K562 (cell line): ENCODE data around the gene OTUB2. TPM values are rescaled to one million over a fixed set of nuclear protein-coding genes. Genes with fewer than 3 reads are reported as not detected.

ENCODE experiments used
- ATAC-seq: fragments of 200-7000 bp; cut with Tn5 transposase; 3 replicates; pipeline ENCODE4 v1.9.1; 2020; ENCODE audit warnings: moderate library complexity
- BruUV-seq: library from RNA; stranded (reverse); fragments of 400-500 nt; replicated peaks from 2 replicates; lab custom pipeline; 2021; lab: Mats Ljungman, UMichigan
- CTCF ChIA-PET: fragments of 300-600 bp; formaldehyde crosslinking; extraction: SDS; loops from one replicate; lab custom pipeline; 2021; ENCODE audit warnings: low intra/inter-chr PET ratio; lab: Yijun Ruan, JAX
- POLR2A ChIA-PET: fragments of 300-600, 350-650 bp; sonication (Branson Sonifier 250); formaldehyde crosslinking; extraction: SDS; loops from one replicate; lab custom pipeline; 2021; ENCODE audit warnings: antibody characterized with exemption, inconsistent platforms; lab: Yijun Ruan, JAX
- DNase-seq, 4 experiments: peaks; one replicate each; pipeline versions ENCODE4 v3.0.0 to v3.0.0-alpha.2; 2011 to 2018; ENCODE audit warnings: low spot score in 3 of 4, mixed read lengths in 3 of 4; ENCODE audit errors: extremely low read depth in 1 of 4
- FAIRE-seq: peaks from 2 replicates; lab custom pipeline; 2011; peaks lifted over from hg19 to GRCh38; lab: Jason Lieb, UNC
- H2AFZ ChIP-seq: 2 replicates; pipeline ENCODE4 v1.6.0; 2011; ENCODE audit warnings: low read depth, low read length, control low read depth, inconsistent platforms
- H3K27ac ChIP-seq: fragments of 200-600 bp; 3 replicates; pipeline ENCODE4 v1.8.0; 2011; ENCODE audit warnings: low read depth, mild to moderate bottlenecking, control low read depth, inconsistent platforms, low read length, moderate library complexity, mixed read lengths; ENCODE audit errors: extremely low read depth
- H3K27me3 ChIP-seq, 2 experiments: fragments of 300-600 bp in 1 of 2; 2 replicates in 1 of 2; 3 replicates in 1 of 2; pipeline versions ENCODE4 v1.6.0 to v1.8.0; 2011; ENCODE audit warnings: inconsistent platforms in 2 of 2, low read length in 2 of 2, mild to moderate bottlenecking in 1 of 2, mixed read lengths in 1 of 2, moderate library complexity in 1 of 2; ENCODE audit not compliant: control insufficient read depth in 2 of 2, insufficient read depth in 2 of 2
- H3K36me3 ChIP-seq: fragments of 300-600 bp; 3 replicates; pipeline ENCODE4 v1.8.0; 2011; ENCODE audit warnings: mild to moderate bottlenecking, low read length, inconsistent platforms; ENCODE audit not compliant: control insufficient read depth, insufficient read depth
- H3K4me1 ChIP-seq, 2 experiments: fragments of 200-600 bp in 1 of 2; replicated peaks in 1 of 2; 2 replicates in 1 of 2; 3 replicates in 1 of 2; pipeline versions ENCODE4 v1.5.1 to v1.8.0; 2011; ENCODE audit warnings: inconsistent platforms in 2 of 2, low read length in 2 of 2, mild to moderate bottlenecking in 1 of 2, mixed read lengths in 1 of 2, moderate library complexity in 1 of 2; ENCODE audit not compliant: control insufficient read depth in 2 of 2, insufficient read depth in 2 of 2
- H3K4me2 ChIP-seq: 2 replicates; pipeline ENCODE4 v1.6.1; 2011; ENCODE audit warnings: low read length, control low read depth, inconsistent platforms, mixed read lengths; ENCODE audit not compliant: insufficient read depth
- H3K4me3 ChIP-seq: fragments of 200-600 bp; sonication (generic), shearing (Covaris generic); 2 replicates; pipeline ENCODE4 v1.5.1; 2016; ENCODE audit warnings: control low read depth, inconsistent platforms
- H3K79me2 ChIP-seq: fragments of 200-600 bp; 3 replicates; pipeline ENCODE4 v1.8.0; 2011; ENCODE audit warnings: low read length, inconsistent platforms; ENCODE audit not compliant: control insufficient read depth, insufficient read depth
- H3K9ac ChIP-seq, 2 experiments: 2 replicates each; pipeline versions ENCODE4 v1.6.0 to v1.6.1; 2011; ENCODE audit warnings: low read depth in 2 of 2, low read length in 2 of 2, control low read depth in 1 of 2, inconsistent platforms in 1 of 2, mild to moderate bottlenecking in 1 of 2, mixed read lengths in 1 of 2; ENCODE audit not compliant: insufficient read depth in 1 of 2
- H3K9me1 ChIP-seq: one replicate; pipeline ENCODE4 v1.6.0; 2011; ENCODE audit warnings: inconsistent platforms, mild to moderate bottlenecking, low read length, moderate library complexity; ENCODE audit not compliant: control insufficient read depth, insufficient read depth
- H3K9me3 ChIP-seq: replicated peaks from 2 replicates; pipeline ENCODE4 v1.5.1; 2011; ENCODE audit warnings: low read depth, low read length, inconsistent platforms; ENCODE audit not compliant: control insufficient read depth, insufficient read depth
- H4K20me1 ChIP-seq: replicated peaks from 2 replicates; pipeline ENCODE4 v1.6.1; 2011; ENCODE audit warnings: low read length, inconsistent platforms, mixed read lengths; ENCODE audit not compliant: control insufficient read depth, insufficient read depth
- ARID1B ChIP-seq: fragments of 450-650 bp; IDR thresholded peaks from 2 replicates; pipeline ENCODE4 v1.6.1; 2016; ENCODE audit warnings: antibody characterized with exemption, mild to moderate bottlenecking, inconsistent platforms
- DDX20 ChIP-seq: fragments of 450-650 bp; IDR thresholded peaks from 2 replicates; pipeline ENCODE4 v1.6.1; 2016; ENCODE audit warnings: missing genetic modification characterization, low read depth, mild to moderate bottlenecking, missing compliant biosample characterization, moderate library complexity
- L3MBTL2 ChIP-seq: fragments of 450-650 bp; IDR thresholded peaks from 2 replicates; pipeline ENCODE4 v1.6.1; 2016; ENCODE audit warnings: mild to moderate bottlenecking, moderate library complexity
- NFIC ChIP-seq: fragments of 450-650 bp; IDR thresholded peaks from 2 replicates; pipeline ENCODE4 v1.6.1; 2017; ENCODE audit warnings: mild to moderate bottlenecking, inconsistent platforms
- ZNF75A ChIP-seq: fragments of 450-650 bp; formaldehyde crosslinking; IDR thresholded peaks from 2 replicates; pipeline ENCODE4 v1.4.0; 2020; ENCODE audit warnings: mild to moderate bottlenecking
- WGBS: fragments of 100-300 bp; shearing (Covaris generic); methylation state at CpG from one replicate; pipeline ENCODE4 v1.1.6; 2016; ENCODE audit warnings: low coverage, mixed read lengths; ENCODE audit not compliant: insufficient coverage; ENCODE audit errors: missing lambda C conversion rate; 5-methylcytosine and 5-hydroxymethylcytosine counted together
- in situ Hi-C: fragments of 300-500 bp; cut with MboI; formaldehyde crosslinking; loops from 4 replicates; pipeline ENCODE4 v1.15.0; 2018; ENCODE audit warnings: inconsistent platforms, mixed read lengths
- intact Hi-C: fragments of 100-400 bp; cut with micrococcal nuclease; formaldehyde crosslinking; loops from 2 replicates; pipeline ENCODE4 v1.14.2; 2022
- polyA plus RNA-seq, 8 experiments: library from polyadenylated mRNA; depleted of rRNA in 4 of 8; stranded (reverse) in 5 of 8; unstranded in 3 of 8; fragments of >200 nt; fragmentation: Nextera tagmentation in 2 of 8; fragmentation: Illumina TruSeq in 1 of 8; extraction: Ambion mirVana in 2 of 8; extraction: Trizol in 1 of 8; gene quantifications; 2 replicates each; pipeline versions ENCODE4 v1.2.1 to v1.2.3, GENCODE V29; 2011 to 2014; ENCODE audit warnings: inconsistent platforms in 1 of 8, missing spikeins in 1 of 8
- total RNA-seq, 7 experiments: library from RNA; depleted of rRNA in 6 of 7; stranded (reverse); fragments of >200 nt in 6 of 7; fragmentation: Illumina TruSeq in 2 of 7; extraction: Trizol in 2 of 7; gene quantifications; 2 replicates each; pipeline versions ENCODE4 v1.2.1 to v1.2.3, GENCODE V29; 2011 to 2021; ENCODE audit warnings: low replicate concordance in 1 of 7
- TF ChIP-seq, protein P1 (sequence below), 2 experiments: IDR thresholded peaks; 2 replicates each; pipeline ENCODE4 v1.6.1; 2011; ENCODE audit warnings: borderline replicate concordance in 1 of 2, control low read depth in 1 of 2, low read depth in 1 of 2, low read length in 1 of 2, mild to moderate bottlenecking in 1 of 2, mixed read lengths in 1 of 2, moderate library complexity in 1 of 2; ENCODE audit not compliant: insufficient read depth in 1 of 2, insufficient read length in 1 of 2, poor library complexity in 1 of 2, severe bottlenecking in 1 of 2; ENCODE audit errors: extremely low read depth in 1 of 2
- TF ChIP-seq, protein P2 (sequence below): sonication (generic); formaldehyde crosslinking; IDR thresholded peaks from 2 replicates; pipeline ENCODE4 v1.8.0; 2023; ENCODE audit warnings: missing genetic modification reagents, mild to moderate bottlenecking, borderline replicate concordance

OTUB2 gene
- total and polyA plus RNA-seq, 9 of the 15 experiments (the other 6 are each of a cell fraction or from before 2014, with no cell fraction given): 0.01 to 0.31 (median 0.11) TPM

- Histone ChIP-seq H3K79me2 (no peaks in the 10 kb centered on the region), H3K4me3 (no peak overlapping the region), H3K4me1 (no peaks in the 10 kb centered on the region), H3K27me3 (no peaks in the 10 kb centered on the region), H3K36me3 (peaks cover 95% of the 10 kb centered on the region), H3K9me1 (no peaks in the 10 kb centered on the region), H2AFZ (no peak overlapping the region), H4K20me1 (no peaks in the 10 kb centered on the region), H3K27ac (no peak overlapping the region), H3K9me3 (no peaks in the 10 kb centered on the region), H3K9ac (no peak overlapping the region), H3K4me2 (no peak overlapping the region)
- ChIA-PET CTCF (interaction anchor here (1.7 kb wide), 1 partner anchor 84 kb away, joined by 14 read pairs; no protein-coding TSS in a partner anchor), POLR2A (interaction anchor here (0.8 kb wide), 1 partner anchor 29 kb away, joined by 3 read pairs; the partner anchor contains the start of genes DDX24 and IFI27L1)
- intact Hi-C loops (no loop called here), in situ Hi-C loops (no loop called here)
- no TSS peak for BruUV-seq
- DNase-seq (no peak), FAIRE-seq (no peak), ATAC-seq (no peak)
- 83% methylated on average over 1 of the region's 1 CpG for WGBS
- TF ChIP-seq ZNF75A (CRISPR knock-in tag) (no peak), NFIC (no peak), ARID1B (no peak), L3MBTL2 (no peak), DDX20 (tag) (no peak)
- TF ChIP-seq, protein P1, sequence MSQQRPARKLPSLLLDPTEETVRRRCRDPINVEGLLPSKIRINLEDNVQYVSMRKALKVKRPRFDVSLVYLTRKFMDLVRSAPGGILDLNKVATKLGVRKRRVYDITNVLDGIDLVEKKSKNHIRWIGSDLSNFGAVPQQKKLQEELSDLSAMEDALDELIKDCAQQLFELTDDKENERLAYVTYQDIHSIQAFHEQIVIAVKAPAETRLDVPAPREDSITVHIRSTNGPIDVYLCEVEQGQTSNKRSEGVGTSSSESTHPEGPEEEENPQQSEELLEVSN (IDR thresholded peaks at IDR 0.05; ENCODE audit: borderline replicate concordance in 1 of 2, extremely low read depth in 1 of 2, insufficient read depth in 1 of 2, insufficient read length in 1 of 2, low read depth in 1 of 2, low read length in 1 of 2, poor library complexity in 1 of 2, severe bottlenecking in 1 of 2): no peak
- TF ChIP-seq, protein P2, sequence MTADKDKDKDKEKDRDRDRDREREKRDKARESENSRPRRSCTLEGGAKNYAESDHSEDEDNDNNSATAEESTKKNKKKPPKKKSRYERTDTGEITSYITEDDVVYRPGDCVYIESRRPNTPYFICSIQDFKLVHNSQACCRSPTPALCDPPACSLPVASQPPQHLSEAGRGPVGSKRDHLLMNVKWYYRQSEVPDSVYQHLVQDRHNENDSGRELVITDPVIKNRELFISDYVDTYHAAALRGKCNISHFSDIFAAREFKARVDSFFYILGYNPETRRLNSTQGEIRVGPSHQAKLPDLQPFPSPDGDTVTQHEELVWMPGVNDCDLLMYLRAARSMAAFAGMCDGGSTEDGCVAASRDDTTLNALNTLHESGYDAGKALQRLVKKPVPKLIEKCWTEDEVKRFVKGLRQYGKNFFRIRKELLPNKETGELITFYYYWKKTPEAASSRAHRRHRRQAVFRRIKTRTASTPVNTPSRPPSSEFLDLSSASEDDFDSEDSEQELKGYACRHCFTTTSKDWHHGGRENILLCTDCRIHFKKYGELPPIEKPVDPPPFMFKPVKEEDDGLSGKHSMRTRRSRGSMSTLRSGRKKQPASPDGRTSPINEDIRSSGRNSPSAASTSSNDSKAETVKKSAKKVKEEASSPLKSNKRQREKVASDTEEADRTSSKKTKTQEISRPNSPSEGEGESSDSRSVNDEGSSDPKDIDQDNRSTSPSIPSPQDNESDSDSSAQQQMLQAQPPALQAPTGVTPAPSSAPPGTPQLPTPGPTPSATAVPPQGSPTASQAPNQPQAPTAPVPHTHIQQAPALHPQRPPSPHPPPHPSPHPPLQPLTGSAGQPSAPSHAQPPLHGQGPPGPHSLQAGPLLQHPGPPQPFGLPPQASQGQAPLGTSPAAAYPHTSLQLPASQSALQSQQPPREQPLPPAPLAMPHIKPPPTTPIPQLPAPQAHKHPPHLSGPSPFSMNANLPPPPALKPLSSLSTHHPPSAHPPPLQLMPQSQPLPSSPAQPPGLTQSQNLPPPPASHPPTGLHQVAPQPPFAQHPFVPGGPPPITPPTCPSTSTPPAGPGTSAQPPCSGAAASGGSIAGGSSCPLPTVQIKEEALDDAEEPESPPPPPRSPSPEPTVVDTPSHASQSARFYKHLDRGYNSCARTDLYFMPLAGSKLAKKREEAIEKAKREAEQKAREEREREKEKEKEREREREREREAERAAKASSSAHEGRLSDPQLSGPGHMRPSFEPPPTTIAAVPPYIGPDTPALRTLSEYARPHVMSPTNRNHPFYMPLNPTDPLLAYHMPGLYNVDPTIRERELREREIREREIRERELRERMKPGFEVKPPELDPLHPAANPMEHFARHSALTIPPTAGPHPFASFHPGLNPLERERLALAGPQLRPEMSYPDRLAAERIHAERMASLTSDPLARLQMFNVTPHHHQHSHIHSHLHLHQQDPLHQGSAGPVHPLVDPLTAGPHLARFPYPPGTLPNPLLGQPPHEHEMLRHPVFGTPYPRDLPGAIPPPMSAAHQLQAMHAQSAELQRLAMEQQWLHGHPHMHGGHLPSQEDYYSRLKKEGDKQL (CRISPR knock-in tag): no peak
Observed at GRCh38 chr14:94052199-94052598, 26.1 kb downstream of the OTUB2 start.
